ENCODE measurements around the gene JDP2.

JDP2 gene

GRCh38 chr14:75484711-75485429, 57.0 kb downstream of the JDP2 start:
- H3K4me3 ChIP-seq (ENCODE audit: low read depth, low read length) = no peak overlapping the region
- no peaks in the 10 kb centered on the region for H3K27me3 ChIP-seq (ENCODE audit: control insufficient read depth, insufficient read depth, low read length)
- H3K9me3 ChIP-seq (ENCODE audit: control insufficient read depth, insufficient read depth, low read length) = no peaks in the 10 kb centered on the region
- H3K36me3 ChIP-seq (ENCODE audit: control insufficient read depth, insufficient read depth, low read length) = no peaks in the 10 kb centered on the region
- no peak overlapping the region for H3K27ac ChIP-seq (ENCODE audit: low read depth, low read length)
- H3K9ac ChIP-seq (ENCODE audit: low read depth, low read length) = no peak overlapping the region
- peaks cover 5% of the 10 kb centered on the region; the same call in 1 of the 2 replicates for H3K4me1 ChIP-seq (ENCODE audit: control insufficient read depth, insufficient read depth, low read length)

GRCh38 chr14:75486318-75486717, 58.5 kb downstream of the JDP2 start:
- no peaks in the 10 kb centered on the region for H3K4me1 ChIP-seq (ENCODE audit: control insufficient read depth, insufficient read depth, low read length)
- H3K9me3 ChIP-seq (ENCODE audit: control insufficient read depth, insufficient read depth, low read length) = no peaks in the 10 kb centered on the region
- H3K27ac ChIP-seq (ENCODE audit: low read depth, low read length) = no peak overlapping the region
- H3K36me3 ChIP-seq (ENCODE audit: control insufficient read depth, insufficient read depth, low read length) = no peaks in the 10 kb centered on the region
- no peak overlapping the region for H3K9ac ChIP-seq (ENCODE audit: low read depth, low read length)
- H3K4me3 ChIP-seq (ENCODE audit: low read depth, low read length) = no peak overlapping the region
- H3K27me3 ChIP-seq (ENCODE audit: control insufficient read depth, insufficient read depth, low read length) = no peaks in the 10 kb centered on the region

- Histone ChIP-seq H3K9me3 (ENCODE audit: control insufficient read depth, insufficient read depth, low read length) (no peaks in the 10 kb centered on the region), H3K27me3 (ENCODE audit: control insufficient read depth, insufficient read depth, low read length) (no peaks in the 10 kb centered on the region), H3K4me3 (ENCODE audit: low read depth, low read length) (no peak overlapping the region), H3K9ac (ENCODE audit: low read depth, low read length) (no peak overlapping the region), H3K36me3 (ENCODE audit: control insufficient read depth, insufficient read depth, low read length) (no peaks in the 10 kb centered on the region), H3K4me1 (ENCODE audit: control insufficient read depth, insufficient read depth, low read length) (no peaks in the 10 kb centered on the region), H3K27ac (ENCODE audit: low read depth, low read length) (no peak overlapping the region)
Measured at GRCh38 chr14:75487155-75487671, 59.4 kb downstream of the JDP2 start.

GRCh38 chr14:75489480-75489837, 61.6 kb downstream of the JDP2 start:
- no peak overlapping the region for H3K27ac ChIP-seq (ENCODE audit: low read depth, low read length)
- H3K4me1 ChIP-seq (ENCODE audit: control insufficient read depth, insufficient read depth, low read length) = no peaks in the 10 kb centered on the region
- no peaks in the 10 kb centered on the region for H3K9me3 ChIP-seq (ENCODE audit: control insufficient read depth, insufficient read depth, low read length)
- no peak overlapping the region for H3K9ac ChIP-seq (ENCODE audit: low read depth, low read length)
- no peaks in the 10 kb centered on the region for H3K27me3 ChIP-seq (ENCODE audit: control insufficient read depth, insufficient read depth, low read length)
- H3K4me3 ChIP-seq (ENCODE audit: low read depth, low read length) = no peak overlapping the region
- no peaks in the 10 kb centered on the region for H3K36me3 ChIP-seq (ENCODE audit: control insufficient read depth, insufficient read depth, low read length)

- Histone ChIP-seq H3K27me3 (ENCODE audit: control insufficient read depth, insufficient read depth, low read length) (no peaks in the 10 kb centered on the region), H3K4me1 (ENCODE audit: control insufficient read depth, insufficient read depth, low read length) (no peaks in the 10 kb centered on the region), H3K9ac (ENCODE audit: low read depth, low read length) (no peak overlapping the region), H3K4me3 (ENCODE audit: low read depth, low read length) (no peak overlapping the region), H3K27ac (ENCODE audit: low read depth, low read length) (no peak overlapping the region), H3K36me3 (ENCODE audit: control insufficient read depth, insufficient read depth, low read length) (no peaks in the 10 kb centered on the region), H3K9me3 (ENCODE audit: control insufficient read depth, insufficient read depth, low read length) (no peaks in the 10 kb centered on the region)
Measured at GRCh38 chr14:75491376-75491978, 63.7 kb downstream of the JDP2 start.

GRCh38 chr14:75492832-75493591, 65.2 kb downstream of the JDP2 start:
- Histone ChIP-seq H3K4me3 (ENCODE audit: low read depth, low read length) (no peak overlapping the region), H3K27ac (ENCODE audit: low read depth, low read length) (no peak overlapping the region), H3K9me3 (ENCODE audit: control insufficient read depth, insufficient read depth, low read length) (no peaks in the 10 kb centered on the region), H3K9ac (ENCODE audit: low read depth, low read length) (no peak overlapping the region), H3K36me3 (ENCODE audit: control insufficient read depth, insufficient read depth, low read length) (no peaks in the 10 kb centered on the region), H3K4me1 (ENCODE audit: control insufficient read depth, insufficient read depth, low read length) (no peaks in the 10 kb centered on the region), H3K27me3 (ENCODE audit: control insufficient read depth, insufficient read depth, low read length) (no peaks in the 10 kb centered on the region)

GRCh38 chr14:75493592-75494087, 65.8 kb downstream of the JDP2 start:
- no peak overlapping the region for H3K27ac ChIP-seq (ENCODE audit: low read depth, low read length)
- H3K36me3 ChIP-seq (ENCODE audit: control insufficient read depth, insufficient read depth, low read length) = no peaks in the 10 kb centered on the region
- H3K9ac ChIP-seq (ENCODE audit: low read depth, low read length) = no peak overlapping the region
- no peak overlapping the region for H3K4me3 ChIP-seq (ENCODE audit: low read depth, low read length)
- no peaks in the 10 kb centered on the region for H3K9me3 ChIP-seq (ENCODE audit: control insufficient read depth, insufficient read depth, low read length)
- no peaks in the 10 kb centered on the region for H3K4me1 ChIP-seq (ENCODE audit: control insufficient read depth, insufficient read depth, low read length)
- no peaks in the 10 kb centered on the region for H3K27me3 ChIP-seq (ENCODE audit: control insufficient read depth, insufficient read depth, low read length)

GRCh38 chr14:75494896-75495295, 67.1 kb downstream of the JDP2 start:
- Histone ChIP-seq H3K4me1 (ENCODE audit: control insufficient read depth, insufficient read depth, low read length) (no peaks in the 10 kb centered on the region), H3K4me3 (ENCODE audit: low read depth, low read length) (no peak overlapping the region), H3K27me3 (ENCODE audit: control insufficient read depth, insufficient read depth, low read length) (no peaks in the 10 kb centered on the region), H3K36me3 (ENCODE audit: control insufficient read depth, insufficient read depth, low read length) (no peaks in the 10 kb centered on the region), H3K9ac (ENCODE audit: low read depth, low read length) (no peak overlapping the region), H3K27ac (ENCODE audit: low read depth, low read length) (no peak overlapping the region), H3K9me3 (ENCODE audit: control insufficient read depth, insufficient read depth, low read length) (no peaks in the 10 kb centered on the region)

GRCh38 chr14:75495399-75495798, 67.6 kb downstream of the JDP2 start:
- Histone ChIP-seq H3K4me3 (ENCODE audit: low read depth, low read length) (no peak overlapping the region), H3K27me3 (ENCODE audit: control insufficient read depth, insufficient read depth, low read length) (no peaks in the 10 kb centered on the region), H3K4me1 (ENCODE audit: control insufficient read depth, insufficient read depth, low read length) (no peaks in the 10 kb centered on the region), H3K36me3 (ENCODE audit: control insufficient read depth, insufficient read depth, low read length) (no peaks in the 10 kb centered on the region), H3K27ac (ENCODE audit: low read depth, low read length) (no peak overlapping the region), H3K9me3 (ENCODE audit: control insufficient read depth, insufficient read depth, low read length) (no peaks in the 10 kb centered on the region), H3K9ac (ENCODE audit: low read depth, low read length) (no peak overlapping the region)

- no peak overlapping the region for H3K4me3 ChIP-seq (ENCODE audit: low read depth, low read length)
- no peak overlapping the region for H3K27ac ChIP-seq (ENCODE audit: low read depth, low read length)
- no peaks in the 10 kb centered on the region for H3K36me3 ChIP-seq (ENCODE audit: control insufficient read depth, insufficient read depth, low read length)
- H3K27me3 ChIP-seq (ENCODE audit: control insufficient read depth, insufficient read depth, low read length) = no peaks in the 10 kb centered on the region
- no peaks in the 10 kb centered on the region for H3K9me3 ChIP-seq (ENCODE audit: control insufficient read depth, insufficient read depth, low read length)
- no peaks in the 10 kb centered on the region for H3K4me1 ChIP-seq (ENCODE audit: control insufficient read depth, insufficient read depth, low read length)
- no peak overlapping the region for H3K9ac ChIP-seq (ENCODE audit: low read depth, low read length)
Measured at GRCh38 chr14:75495882-75496281, 68.1 kb downstream of the JDP2 start.

GRCh38 chr14:75496755-75497154, 68.9 kb downstream of the JDP2 start:
- no peaks in the 10 kb centered on the region for H3K27me3 ChIP-seq (ENCODE audit: control insufficient read depth, insufficient read depth, low read length)
- no peak overlapping the region for H3K9ac ChIP-seq (ENCODE audit: low read depth, low read length)
- H3K36me3 ChIP-seq (ENCODE audit: control insufficient read depth, insufficient read depth, low read length) = no peaks in the 10 kb centered on the region
- no peaks in the 10 kb centered on the region for H3K9me3 ChIP-seq (ENCODE audit: control insufficient read depth, insufficient read depth, low read length)
- no peak overlapping the region for H3K27ac ChIP-seq (ENCODE audit: low read depth, low read length)
- no peaks in the 10 kb centered on the region for H3K4me1 ChIP-seq (ENCODE audit: control insufficient read depth, insufficient read depth, low read length)
- H3K4me3 ChIP-seq (ENCODE audit: low read depth, low read length) = no peak overlapping the region
